ENCODE results near the gene ZNF543. TPM values are rescaled to one million over a fixed set of nuclear protein-coding genes. Genes with fewer than 3 reads are reported as not detected.

Gene ZNF543
- total RNA-seq (2021): 8.2 and 8.4 TPM in 2 replicates
- long read RNA-seq, transcript ZNF543-201 (4 exons, 3,659 nt): major isoform, 17 of 23 reads
- long read RNA-seq, partial matches to known transcripts: 0 of 23 reads
- long read RNA-seq, other reads (novel, unspliced or antisense): 6 of 23 reads

- no CpG with 5 or more reads among the region's 71 CpGs for WGBS (ENCODE audit: extremely low coverage, insufficient read length, low lambda C conversion rate)
- Histone ChIP-seq H2AK5ac (ENCODE audit: insufficient read length, low read length) (no peak within 1 kb of the TSS), H3K56ac (ENCODE audit: insufficient read length, low read depth, low read length) (no peak within 1 kb of the TSS), H3K79me2 (ENCODE audit: insufficient read depth, low read length) (peaks cover 2% of the 10 kb centered on the region; the same call in 1 of the 2 replicates), H2BK120ac (ENCODE audit: low read depth, low read length, poor library complexity, severe bottlenecking) (no peak within 1 kb of the TSS), H4K91ac (ENCODE audit: insufficient read length, low read depth, low read length) (no peak within 1 kb of the TSS), H2BK20ac (ENCODE audit: low read depth, low read length, poor library complexity, severe bottlenecking) (no peak within 1 kb of the TSS), H3K18ac (ENCODE audit: insufficient read length, low read depth, low read length) (peak within 1 kb of the TSS; percentile 28), H3K4ac (ENCODE audit: low read depth, low read length) (no peak within 1 kb of the TSS), H4K8ac (replicated peaks; ENCODE audit: insufficient read length, low read depth, low read length) (no peak within 1 kb of the TSS), H3K14ac (ENCODE audit: insufficient read depth, low read length) (peak within 1 kb of the TSS; percentile 71), H4K5ac (ENCODE audit: insufficient read length, low read depth, low read length) (no peak within 1 kb of the TSS), H3K9me3 (ENCODE audit: control insufficient read depth, low read depth, low read length) (no peaks in the 10 kb centered on the region), H3K27me3 (ENCODE audit: insufficient read depth, low read length) (no peaks in the 10 kb centered on the region), H3K23me2 (ENCODE audit: insufficient read length, low read depth, low read length, poor library complexity, severe bottlenecking) (no peaks in the 10 kb centered on the region), H3K4me1 (ENCODE audit: insufficient read depth, low read length) (no peaks in the 10 kb centered on the region), H3K27ac (ENCODE audit: insufficient read length, low read depth, low read length) (no peak within 1 kb of the TSS), H2BK5ac (ENCODE audit: insufficient read length, low read length) (no peak within 1 kb of the TSS), H3T11ph (ENCODE audit: low read length) (no peak within 1 kb of the TSS), H2AFZ (ENCODE audit: low read length) (no peak within 1 kb of the TSS), H4K20me1 (ENCODE audit: control insufficient read depth, insufficient read depth, insufficient read length) (no peaks in the 10 kb centered on the region), H3K23ac (ENCODE audit: insufficient read length, low read depth, low read length) (no peak within 1 kb of the TSS), H3K79me1 (ENCODE audit: insufficient read depth, low read depth, low read length, poor library complexity, severe bottlenecking) (no peaks in the 10 kb centered on the region), H3K4me2 (ENCODE audit: insufficient read depth, insufficient read length, low read length) (peak within 1 kb of the TSS; percentile 81), H2BK12ac (ENCODE audit: insufficient read length, low read depth, low read length) (no peak within 1 kb of the TSS), H2BK15ac (ENCODE audit: low read depth, low read length) (no peak within 1 kb of the TSS), H3K9ac (ENCODE audit: extremely low read depth, insufficient read length, low read length) (peak within 1 kb of the TSS; percentile 75)
- H3K27me3 Mint-ChIP-seq (ENCODE audit: low read depth): peaks cover 13% of the 10 kb centered on the region
- H3K27ac Mint-ChIP-seq: peak within 1 kb of the TSS; percentile 84 to 99 (median 96)
- no peaks in the 10 kb centered on the region for H3K9me3 Mint-ChIP-seq
- H3K4me1 Mint-ChIP-seq: peaks cover 23 to 31% of the 10 kb centered on the region in 2 experiments
- peak within 1 kb of the TSS; percentile 80 to 90 for H3K4me3 Mint-ChIP-seq
- TF ChIP-seq CTCF (conservative IDR thresholded peaks at IDR 0.05): no peak
- peak; percentile 98 for DNase-seq
- peaks cover 1 to 16% (median 16%) of the 10 kb centered on the region in 3 experiments for H3K36me3 Mint-ChIP-seq (ENCODE audit: insufficient read depth in 1 of 3, low read depth in 3 of 3)
Measured at GRCh38 chr19:57320180-57321084, at the start of gene ZNF543. Gene ZNF543 (plus strand): TSS chr19:57320472. CDS start chr19:57320854, 382 bp downstream.

Measured in H9 (cell line).